ENCODE results near the gene OSCP1. TPM values are rescaled to one million over a fixed set of nuclear protein-coding genes. Genes with fewer than 3 reads are reported as not detected.
A peak's percentile ranks its signal among the peaks of the same experiment; 100 is the strongest.

Gene OSCP1
- total RNA-seq, 1 experiment from 2014 or later, result 3.2 TPM

DNA sequence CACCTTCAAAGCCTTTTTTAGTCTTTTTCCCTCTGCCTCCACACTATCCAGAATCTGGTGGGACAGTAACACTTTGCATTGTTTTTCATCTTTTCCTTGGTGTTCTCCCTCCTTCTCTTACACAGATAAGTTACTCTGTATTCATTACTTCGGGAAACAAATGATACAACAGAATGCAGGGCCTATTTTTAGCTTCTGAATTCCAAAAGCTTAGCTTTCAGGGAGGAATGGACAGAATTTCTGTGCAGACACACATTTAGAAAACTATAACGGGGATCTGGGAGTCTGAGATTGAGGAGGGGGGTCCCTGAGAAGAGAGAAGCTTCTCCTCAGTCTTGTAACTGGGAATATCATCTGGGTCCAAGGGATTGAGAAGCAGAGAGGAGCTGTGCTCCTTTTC lies 61.0 kb downstream of the OSCP1 start:
- no peak overlapping the region for H2AK5ac ChIP-seq (ENCODE audit: insufficient read length, low read length)
- no peak overlapping the region for H2BK12ac ChIP-seq (ENCODE audit: insufficient read length, low read depth, low read length)
- H3K27me3 ChIP-seq (ENCODE audit: insufficient read depth, low read length), result no peaks in the 10 kb centered on the region
- H4K8ac ChIP-seq (replicated peaks; ENCODE audit: insufficient read length, low read depth, low read length), result no peak overlapping the region
- peaks cover 11% of the 10 kb centered on the region for H3K23me2 ChIP-seq (ENCODE audit: insufficient read length, low read depth, low read length, poor library complexity, severe bottlenecking)
- no peaks in the 10 kb centered on the region for H4K20me1 ChIP-seq (ENCODE audit: control insufficient read depth, insufficient read depth, insufficient read length)
- WGBS (ENCODE audit: extremely low coverage, insufficient read length, low lambda C conversion rate), result no CpG with 5 or more reads among the region's 2 CpGs
- no peak overlapping the region for H4K5ac ChIP-seq (ENCODE audit: insufficient read length, low read depth, low read length)
- no peak overlapping the region for H3K56ac ChIP-seq (ENCODE audit: insufficient read length, low read depth, low read length)
- no peak overlapping the region for H2BK120ac ChIP-seq (ENCODE audit: low read depth, low read length, poor library complexity, severe bottlenecking)
- H2AFZ ChIP-seq (ENCODE audit: low read length), result no peak overlapping the region
- H3K27ac Mint-ChIP-seq, result peak overlapping the region in 2 of 3 experiments; percentile 52 to 59; a peak in 3 of 7 replicates
- H3K79me1 ChIP-seq (ENCODE audit: insufficient read depth, low read depth, low read length, poor library complexity, severe bottlenecking), result no peaks in the 10 kb centered on the region
- no peak overlapping the region for H3T11ph ChIP-seq (ENCODE audit: low read length)
- H3K4me1 Mint-ChIP-seq, result peaks cover 22 to 26% of the 10 kb centered on the region in 2 experiments
- no peak overlapping the region for H3K9ac ChIP-seq (ENCODE audit: extremely low read depth, insufficient read length, low read length)
- TF ChIP-seq, protein P1, sequence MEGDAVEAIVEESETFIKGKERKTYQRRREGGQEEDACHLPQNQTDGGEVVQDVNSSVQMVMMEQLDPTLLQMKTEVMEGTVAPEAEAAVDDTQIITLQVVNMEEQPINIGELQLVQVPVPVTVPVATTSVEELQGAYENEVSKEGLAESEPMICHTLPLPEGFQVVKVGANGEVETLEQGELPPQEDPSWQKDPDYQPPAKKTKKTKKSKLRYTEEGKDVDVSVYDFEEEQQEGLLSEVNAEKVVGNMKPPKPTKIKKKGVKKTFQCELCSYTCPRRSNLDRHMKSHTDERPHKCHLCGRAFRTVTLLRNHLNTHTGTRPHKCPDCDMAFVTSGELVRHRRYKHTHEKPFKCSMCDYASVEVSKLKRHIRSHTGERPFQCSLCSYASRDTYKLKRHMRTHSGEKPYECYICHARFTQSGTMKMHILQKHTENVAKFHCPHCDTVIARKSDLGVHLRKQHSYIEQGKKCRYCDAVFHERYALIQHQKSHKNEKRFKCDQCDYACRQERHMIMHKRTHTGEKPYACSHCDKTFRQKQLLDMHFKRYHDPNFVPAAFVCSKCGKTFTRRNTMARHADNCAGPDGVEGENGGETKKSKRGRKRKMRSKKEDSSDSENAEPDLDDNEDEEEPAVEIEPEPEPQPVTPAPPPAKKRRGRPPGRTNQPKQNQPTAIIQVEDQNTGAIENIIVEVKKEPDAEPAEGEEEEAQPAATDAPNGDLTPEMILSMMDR (conservative IDR thresholded peaks at IDR 0.05), result no peak
- H3K27ac ChIP-seq (ENCODE audit: insufficient read length, low read depth, low read length), result no peak overlapping the region
- no peak overlapping the region for H3K4me2 ChIP-seq (ENCODE audit: insufficient read depth, insufficient read length, low read length)
- H3K36me3 Mint-ChIP-seq (ENCODE audit: insufficient read depth in 1 of 3, low read depth in 3 of 3), result peaks cover 15 to 45% (median 32%) of the 10 kb centered on the region in 3 experiments; a peak in 6 of 7 replicates
- H3K18ac ChIP-seq (ENCODE audit: insufficient read length, low read depth, low read length), result no peak overlapping the region
- H3K4me3 Mint-ChIP-seq, result no peak overlapping the region
- H2BK15ac ChIP-seq (ENCODE audit: low read depth, low read length), result no peak overlapping the region
- H2BK20ac ChIP-seq (ENCODE audit: low read depth, low read length, poor library complexity, severe bottlenecking), result no peak overlapping the region
- no peaks in the 10 kb centered on the region for H3K27me3 Mint-ChIP-seq (ENCODE audit: low read depth)
- no peak overlapping the region for H3K4ac ChIP-seq (ENCODE audit: low read depth, low read length)
- DNase-seq, result no peak
- no peaks in the 10 kb centered on the region for H3K9me3 Mint-ChIP-seq
- no peaks in the 10 kb centered on the region for H3K9me3 ChIP-seq (ENCODE audit: control insufficient read depth, low read depth, low read length)
- no peak overlapping the region for H4K91ac ChIP-seq (ENCODE audit: insufficient read length, low read depth, low read length)
- no peak overlapping the region for H3K23ac ChIP-seq (ENCODE audit: insufficient read length, low read depth, low read length)
- peaks cover 5% of the 10 kb centered on the region; the same call in 1 of the 2 replicates for H3K4me1 ChIP-seq (ENCODE audit: insufficient read depth, low read length)
- H3K14ac ChIP-seq (ENCODE audit: insufficient read depth, low read length), result no peak overlapping the region
- no peak overlapping the region for H2BK5ac ChIP-seq (ENCODE audit: insufficient read length, low read length)
- H3K79me2 ChIP-seq (ENCODE audit: insufficient read depth, low read length), result peaks cover 4% of the 10 kb centered on the region; the same call in 1 of the 2 replicates
